Activated CD4-positive, alpha-beta T cell treated with anti-CD3 and anti-CD28 coated beads, Interleukin-2, amount 50 U/mL, for 48 hours (primary cell): ENCODE data around the gene NAE1.
"Not testable (repeated sequence)": the region's sequence is repeated elsewhere in the genome, so short reads cannot be mapped to it uniquely, and the experiment has no call there.

Experiments used
- DNase-seq, 2 experiments: peaks; one replicate each; pipeline ENCODE4 v3.0.0-alpha.2; 2020

The NAE1 gene

DNA sequence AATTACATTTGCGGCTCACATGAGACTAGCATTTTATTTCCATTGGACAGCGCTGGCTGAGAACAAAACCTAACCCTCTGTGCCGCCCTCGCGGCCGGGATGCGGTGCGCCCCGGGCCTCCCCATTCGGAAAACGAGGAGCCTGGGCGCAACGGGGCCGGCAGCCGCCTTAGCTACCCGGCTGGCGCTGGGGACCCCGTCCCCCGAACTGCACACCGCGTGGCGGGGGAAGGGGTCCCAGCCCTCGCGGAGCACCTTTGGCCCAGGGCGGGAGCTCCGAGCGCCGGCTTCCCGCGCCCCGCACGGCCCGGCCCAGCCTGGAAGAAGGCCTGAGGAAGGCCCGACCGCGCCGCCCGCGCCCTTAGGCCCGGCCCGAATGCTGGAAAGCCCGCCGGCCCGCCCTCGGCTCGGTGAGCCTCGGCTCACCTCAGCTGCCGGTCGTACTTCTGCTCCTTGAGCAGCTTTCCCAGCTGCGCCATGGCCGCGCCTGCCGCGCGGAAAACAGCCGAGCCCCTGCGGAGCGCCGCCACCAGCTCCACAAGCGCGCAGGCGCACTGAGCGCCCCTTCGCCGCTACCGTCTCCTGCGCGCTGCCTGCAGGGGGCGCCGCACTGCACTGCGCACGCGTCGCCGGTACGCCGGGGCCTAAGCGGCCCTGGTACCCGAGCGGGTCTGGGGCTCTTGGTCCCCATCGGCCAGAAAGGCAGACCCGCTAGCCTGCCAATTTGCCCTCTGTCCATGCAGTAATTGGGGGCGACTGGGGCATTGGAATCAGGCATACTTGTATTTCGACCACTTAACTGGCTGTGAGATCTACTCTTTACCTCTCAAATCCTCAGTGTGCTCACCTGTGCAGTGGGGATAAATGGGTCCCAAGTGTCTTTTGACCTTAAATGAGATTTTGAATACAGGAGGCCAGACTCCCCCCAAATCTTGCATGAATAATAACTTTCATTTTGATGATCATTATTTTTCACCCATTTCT is at the start of gene NAE1:
Gene NAE1, minus strand, starts transcription at position 555 of the 983 bp plus-strand sequence. Its CDS starts 77 bp downstream, at position 478.
- peak; percentile 88 for DNase-seq

DNA sequence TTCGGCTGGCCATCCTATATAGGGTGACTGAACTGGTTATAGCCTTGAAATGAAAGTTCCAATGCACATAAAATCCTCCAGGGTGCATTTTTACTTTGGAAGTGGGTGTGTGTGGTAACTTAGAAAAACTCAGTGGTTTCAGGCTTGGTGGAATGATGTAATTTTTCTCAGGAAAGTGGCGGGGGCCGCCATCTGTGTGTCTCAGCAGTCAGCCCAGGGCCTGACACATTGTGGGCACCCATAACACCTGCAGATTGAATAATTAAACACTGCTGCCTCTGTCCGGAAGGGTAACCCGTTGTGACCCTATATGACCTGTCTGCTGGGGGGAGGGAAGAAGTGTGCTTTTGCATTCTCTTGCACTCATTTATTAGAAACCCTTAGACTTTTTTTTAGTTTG is 47.3 kb upstream of the NAE1 start:
- peak; percentile 77 to 83 for DNase-seq

DNA sequence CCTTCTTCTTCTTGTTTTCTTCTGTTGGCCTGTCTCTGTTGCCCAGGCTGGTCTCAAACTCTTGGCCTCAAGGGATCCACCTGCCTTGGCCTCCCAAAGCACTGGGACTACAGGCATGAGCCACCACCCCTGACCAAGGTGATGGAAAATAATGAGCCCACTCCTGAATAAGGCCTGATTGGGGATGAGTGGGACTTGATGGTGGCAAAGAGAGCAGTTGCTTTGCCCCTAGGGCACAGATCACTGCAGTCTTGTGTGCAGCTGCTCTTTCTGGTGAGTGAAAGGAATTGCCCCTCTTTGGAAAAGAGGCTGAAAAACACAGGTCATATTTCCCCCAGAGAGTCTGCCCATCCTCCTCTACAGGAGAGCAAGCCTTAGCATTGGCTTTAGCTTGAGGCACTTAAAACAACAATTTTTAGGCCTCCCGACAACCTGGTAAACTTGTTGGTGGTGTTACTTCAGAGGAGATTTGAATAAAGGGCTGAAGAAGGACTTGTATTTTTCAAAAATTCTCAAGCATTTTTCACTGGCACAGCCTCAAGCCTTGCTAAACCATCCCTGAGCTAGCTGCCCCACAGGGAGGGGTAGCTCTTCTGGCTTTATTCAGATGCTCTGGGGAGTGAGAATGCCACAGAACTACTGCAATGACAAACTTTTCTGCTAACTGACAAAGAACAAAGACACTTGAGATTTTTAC is 43.5 kb upstream of the NAE1 start:
- DNase-seq, result peak in 1 of 2 experiments; percentile 38

- no peak for DNase-seq
Observed at GRCh38 chr16:66873685-66874055, 42.9 kb upstream of the NAE1 start.

DNA sequence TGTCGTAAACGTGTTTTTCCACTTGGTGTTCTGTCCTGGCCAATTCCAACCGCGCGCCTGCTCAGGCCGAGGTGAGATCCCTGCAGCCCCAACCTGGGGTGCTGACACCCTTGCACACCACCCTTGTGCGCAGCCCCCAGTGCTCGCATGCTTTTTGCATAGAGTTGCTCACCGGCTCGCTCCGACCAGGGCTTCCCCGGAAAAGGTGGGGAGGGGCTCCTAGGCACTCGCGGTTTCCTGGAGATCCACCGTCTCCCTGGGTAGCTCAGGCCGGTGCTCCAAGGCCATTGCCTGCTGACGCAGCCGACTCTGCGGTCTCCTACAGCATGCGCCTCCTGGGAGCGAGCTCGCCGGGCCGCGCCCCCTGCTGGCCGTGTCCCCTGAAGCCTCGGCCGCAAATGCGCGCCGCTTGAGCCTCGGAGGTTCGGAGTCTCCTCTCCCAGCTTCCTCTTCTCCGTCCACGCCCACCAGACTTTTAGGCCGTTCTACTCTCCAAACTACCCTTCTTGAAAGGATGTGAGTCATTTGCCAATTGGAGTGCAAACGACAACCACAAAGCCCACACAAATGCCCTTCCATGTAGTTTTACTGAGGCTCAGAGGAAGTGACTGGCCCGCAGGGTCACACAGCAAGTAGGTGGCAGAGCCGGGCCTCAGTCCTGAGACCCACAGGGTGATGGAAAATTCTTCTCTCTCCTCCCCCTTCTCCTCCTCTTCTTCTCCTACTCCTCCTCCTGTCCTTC is 42.3 kb upstream of the NAE1 start:
- peak; percentile 95 to 96 for DNase-seq

DNA sequence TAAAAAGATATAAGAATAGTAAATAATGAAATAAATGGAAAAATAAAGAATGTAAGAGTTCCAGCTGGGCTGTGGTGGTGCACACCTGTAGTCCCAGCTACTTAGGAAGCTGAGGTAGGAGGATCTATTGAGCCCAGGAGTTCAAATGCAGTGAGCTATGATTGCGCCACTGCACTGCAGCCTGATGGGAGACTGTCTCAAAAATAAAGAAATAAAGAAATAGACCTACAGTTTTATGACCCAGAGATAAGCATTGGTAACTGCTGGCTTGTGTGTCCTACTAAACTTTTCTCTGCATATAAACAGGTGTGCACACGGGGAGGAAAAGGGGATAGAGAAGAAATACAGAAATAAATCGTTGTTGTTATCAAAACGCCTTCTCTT is 41.8 kb upstream of the NAE1 start:
- no peak for DNase-seq

DNA sequence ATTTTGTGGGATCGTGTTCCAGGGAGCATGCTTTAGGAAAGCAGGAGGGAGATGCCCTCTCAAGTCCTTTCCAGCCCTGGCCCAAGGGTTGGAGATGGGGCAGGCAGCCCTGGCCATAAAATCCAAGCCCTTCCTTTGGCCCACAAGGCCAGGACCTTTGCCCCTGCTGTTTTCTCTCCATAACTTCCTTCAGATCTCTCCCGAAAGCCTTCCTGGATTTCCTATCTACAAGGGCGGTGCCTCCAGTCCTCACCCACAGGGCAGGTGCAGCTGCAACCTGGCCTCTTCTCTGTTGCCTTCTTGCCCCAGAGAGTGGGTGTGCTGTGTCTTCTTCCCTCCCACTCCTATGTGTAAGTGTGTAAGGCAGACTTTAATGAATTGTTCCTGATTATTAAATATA is 41.1 kb upstream of the NAE1 start:
- no peak for DNase-seq

GRCh38 chr16:66871363-66871762 is 40.6 kb upstream of the NAE1 start:
- DNase-seq, result not testable (repeated sequence)

- no peak for DNase-seq
Observed at GRCh38 chr16:66869424-66869823, 38.6 kb upstream of the NAE1 start.

GRCh38 chr16:66863707-66864106 is 32.9 kb upstream of the NAE1 start:
- DNase-seq, result no peak

DNA sequence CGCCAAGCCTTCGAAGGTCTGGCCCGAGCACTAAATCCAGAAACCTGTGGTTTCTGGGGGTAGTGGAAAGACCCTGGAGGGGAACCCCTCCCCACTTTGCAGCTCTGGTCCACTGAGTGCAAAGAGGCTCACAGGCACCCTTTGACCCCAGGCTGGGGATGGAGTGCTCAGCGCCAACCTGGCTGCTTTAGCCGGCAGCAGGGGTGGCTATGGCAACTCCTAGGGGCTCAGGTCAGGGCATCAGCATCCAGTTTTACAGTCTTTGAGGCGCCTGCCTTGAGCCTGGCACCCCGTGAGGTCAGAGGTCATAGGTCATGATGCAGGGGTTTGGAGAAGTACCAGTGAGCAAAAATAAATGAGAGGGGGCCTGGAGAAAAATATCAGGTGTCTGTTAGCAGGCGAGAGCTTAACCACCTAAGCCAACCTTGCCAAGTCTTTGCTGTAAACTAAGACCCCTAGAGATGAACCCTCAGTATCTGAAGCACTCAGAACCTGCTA is 31.3 kb upstream of the NAE1 start:
- no peak for DNase-seq

- DNase-seq, result no peak
Observed at GRCh38 chr16:66859397-66860068, 28.8 kb upstream of the NAE1 start.

GRCh38 chr16:66858740-66859396 is 28.1 kb upstream of the NAE1 start:
- no peak for DNase-seq

GRCh38 chr16:66857437-66857836 is 26.7 kb upstream of the NAE1 start:
- no peak for DNase-seq

DNA sequence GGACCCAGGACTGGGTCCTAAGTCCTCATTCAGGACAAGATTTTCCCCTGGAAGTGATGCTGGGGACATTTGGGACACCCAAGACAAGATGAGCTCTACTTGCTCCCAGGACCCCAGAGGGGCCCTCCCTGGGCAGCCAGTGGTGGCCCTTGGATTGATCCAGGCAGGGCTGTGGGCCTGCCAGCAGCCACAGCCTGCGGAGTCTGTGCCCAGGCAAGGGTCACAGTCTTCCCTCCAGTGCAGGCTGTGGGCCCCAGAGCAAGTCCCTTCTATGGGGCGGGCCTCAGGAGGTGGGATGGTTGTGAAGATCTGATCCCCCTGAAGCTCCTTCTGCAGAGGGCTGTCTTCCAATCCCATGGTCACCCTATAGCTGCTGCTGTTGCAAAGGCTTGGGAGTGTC is 26.0 kb upstream of the NAE1 start:
- no peak for DNase-seq

GRCh38 chr16:66856184-66856730 is 25.5 kb upstream of the NAE1 start:
- no peak for DNase-seq

GRCh38 chr16:66853261-66854139 is 22.7 kb upstream of the NAE1 start:
- no peak for DNase-seq

DNA sequence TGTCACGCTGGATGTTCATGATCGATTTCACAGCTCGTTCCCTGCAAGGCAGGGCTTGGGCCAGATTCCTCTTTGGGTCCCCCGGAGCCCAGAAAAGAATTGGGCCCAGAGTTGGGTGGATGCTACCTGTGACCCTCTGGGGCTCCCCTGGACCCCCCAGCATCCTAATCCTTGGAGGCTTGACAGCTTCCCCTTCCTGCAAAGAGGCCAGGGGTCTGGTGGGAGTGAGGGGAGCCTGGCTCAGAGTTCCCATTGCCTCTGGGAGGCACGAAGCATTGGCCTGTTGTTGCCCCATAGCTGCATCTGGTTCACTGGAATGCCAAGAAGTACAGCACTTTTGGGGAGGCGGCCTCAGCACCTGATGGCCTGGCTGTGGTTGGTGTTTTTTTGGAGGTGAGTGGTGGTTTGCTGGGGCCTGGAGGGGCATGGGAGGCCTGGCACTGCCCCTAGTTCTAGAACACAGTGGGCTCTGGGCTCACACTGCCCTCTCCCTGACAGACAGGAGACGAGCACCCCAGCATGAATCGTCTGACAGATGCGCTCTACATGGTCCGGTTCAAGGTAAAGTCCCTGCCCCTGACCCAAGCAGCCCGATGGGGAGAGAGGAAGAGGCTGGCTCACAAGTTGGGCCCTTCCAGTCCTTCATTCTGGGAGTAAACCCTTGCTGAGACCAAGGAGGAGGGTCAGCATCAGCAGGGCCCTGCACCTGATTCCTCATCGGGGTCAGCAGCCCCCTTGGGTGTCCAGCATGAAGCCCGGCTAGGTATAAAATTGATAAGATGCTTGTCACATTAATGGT is 20.6 kb upstream of the NAE1 start:
- no peak for DNase-seq

DNA sequence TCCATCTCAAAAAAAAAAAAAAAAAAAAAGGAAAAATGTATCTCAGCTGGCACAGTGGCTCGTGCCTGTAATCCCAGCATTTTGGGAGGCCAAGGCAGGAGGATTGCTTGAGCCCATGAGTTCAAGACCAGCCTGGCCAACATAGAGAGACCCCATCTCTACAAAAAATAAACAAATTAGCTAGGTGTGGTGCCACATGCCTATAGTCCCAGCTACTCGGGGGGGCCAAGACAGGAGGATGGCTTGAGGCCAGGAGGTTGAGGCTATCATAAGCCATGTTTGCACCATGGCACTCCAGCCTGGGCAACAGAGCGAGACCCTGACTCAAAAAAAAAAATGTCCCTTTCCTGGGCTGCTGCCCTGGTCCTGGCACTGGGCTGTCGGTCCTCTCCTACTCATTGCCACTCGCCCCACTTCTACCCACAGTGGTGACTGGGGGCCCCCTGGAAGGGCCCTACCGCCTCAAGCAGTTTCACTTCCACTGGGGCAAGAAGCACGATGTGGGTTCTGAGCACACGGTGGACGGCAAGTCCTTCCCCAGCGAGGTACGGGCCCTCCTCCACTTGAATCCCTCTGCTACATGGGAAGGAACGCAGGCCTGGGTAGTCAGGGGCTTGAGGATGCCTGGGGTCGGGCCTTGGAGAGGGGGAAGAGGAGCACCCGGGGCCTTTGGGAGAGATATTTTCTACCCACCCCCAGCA is 19.5 kb upstream of the NAE1 start:
- no peak for DNase-seq
